Stimulated activated naive CD8-positive, alpha-beta T cell treated with anti-CD3 and anti-CD28 coated beads, Interleukin-15, amount 100 ng/mL, for 72 hours (primary cell): ENCODE data around the gene DNAI4.
"Not testable (repeated sequence)": the region's sequence is repeated elsewhere in the genome, so short reads cannot be mapped to it uniquely, and the experiment has no call there.

Source experiments
- ATAC-seq: fragments of 150-1000 bp; cut with Tn5 transposase; 2 replicates; pipeline ENCODE4 v1.10.0; 2021; ENCODE audit warnings: mild to moderate bottlenecking, moderate library complexity
- DNase-seq, 2 donors: peaks; one replicate each; pipeline ENCODE4 v3.0.0; 2021 to 2022
- H3K27ac Mint-ChIP-seq, 2 donors: one replicate each; pipeline ENCODE4 v1.8.0; 2022; ENCODE audit warnings: mild to moderate bottlenecking in 2 of 2, mixed read lengths in 2 of 2, moderate library complexity in 2 of 2
- H3K27me3 Mint-ChIP-seq: one replicate; pipeline ENCODE4 v1.8.0; 2022; ENCODE audit warnings: mixed read lengths
- H3K4me1 Mint-ChIP-seq: one replicate; pipeline ENCODE4 v1.8.0; 2022; ENCODE audit warnings: mild to moderate bottlenecking, mixed read lengths
- H3K4me3 Mint-ChIP-seq, 2 donors: one replicate each; pipeline ENCODE4 v1.8.0; 2022; ENCODE audit warnings: mild to moderate bottlenecking in 2 of 2, mixed read lengths in 2 of 2, moderate library complexity in 1 of 2
- H3K9me3 Mint-ChIP-seq, 2 donors: one replicate each; pipeline ENCODE4 v1.8.0; 2022; ENCODE audit warnings: mixed read lengths in 2 of 2

Gene DNAI4

GRCh38 chr1:66890621-66891020 lies 34.0 kb downstream of the DNAI4 start:
- H3K4me3 Mint-ChIP-seq, result no peak overlapping the region
- peak overlapping the region in 1 of 2 donors; percentile 54 for H3K27ac Mint-ChIP-seq
- no peaks in the 10 kb centered on the region for H3K9me3 Mint-ChIP-seq
- H3K27me3 Mint-ChIP-seq, result peaks cover 10% of the 10 kb centered on the region
- no peaks in the 10 kb centered on the region for H3K4me1 Mint-ChIP-seq
- no peak for DNase-seq
- no peak for ATAC-seq

GRCh38 chr1:66889030-66889429 lies 35.6 kb downstream of the DNAI4 start:
- ATAC-seq (no peak), DNase-seq (no peak)
- H3K27ac Mint-ChIP-seq, result no peak overlapping the region
- H3K4me3 Mint-ChIP-seq, result no peak overlapping the region
- H3K27me3 Mint-ChIP-seq, result peaks cover 10% of the 10 kb centered on the region
- H3K4me1 Mint-ChIP-seq, result no peaks in the 10 kb centered on the region
- H3K9me3 Mint-ChIP-seq, result no peaks in the 10 kb centered on the region

- Mint-ChIP-seq H3K27me3 (no peaks in the 10 kb centered on the region), H3K4me1 (no peaks in the 10 kb centered on the region), H3K27ac (no peak overlapping the region), H3K9me3 (peaks cover 17 to 32% of the 10 kb centered on the region in 2 donors), H3K4me3 (no peak overlapping the region)
- DNase-seq (no peak), ATAC-seq (no peak)
Observed at GRCh38 chr1:66876664-66877063, 48.0 kb downstream of the DNAI4 start.

- H3K27me3 Mint-ChIP-seq, result no peaks in the 10 kb centered on the region
- peaks cover 0 to 6% of the 10 kb centered on the region in 2 donors for H3K9me3 Mint-ChIP-seq
- no peak for DNase-seq
- H3K4me3 Mint-ChIP-seq, result no peak overlapping the region
- no peaks in the 10 kb centered on the region for H3K4me1 Mint-ChIP-seq
- no peak overlapping the region for H3K27ac Mint-ChIP-seq
- ATAC-seq, result no peak
Observed at GRCh38 chr1:66873111-66873510, 51.5 kb downstream of the DNAI4 start.

- not testable (repeated sequence) for H3K27me3 Mint-ChIP-seq, H3K9me3 Mint-ChIP-seq, H3K4me3 Mint-ChIP-seq, H3K4me1 Mint-ChIP-seq, ATAC-seq, DNase-seq, H3K27ac Mint-ChIP-seq
Observed at GRCh38 chr1:66872024-66872423, 52.6 kb downstream of the DNAI4 start.

GRCh38 chr1:66867501-66867900 lies 57.2 kb downstream of the DNAI4 start:
- ATAC-seq, result no peak

GRCh38 chr1:66860529-66860928 lies 64.1 kb downstream of the DNAI4 start:
- Mint-ChIP-seq H3K4me3 (no peak overlapping the region), H3K27ac (no peak overlapping the region), H3K9me3 (no peaks in the 10 kb centered on the region), H3K4me1 (no peaks in the 10 kb centered on the region), H3K27me3 (no peaks in the 10 kb centered on the region)
- DNase-seq (no peak), ATAC-seq (no peak)

More at GRCh38 chr1:66867501-66867900, 57.2 kb downstream of the DNAI4 start:
- Mint-ChIP-seq H3K27ac (peak overlapping the region in 1 of 2 donors; percentile 75), H3K4me1 (no peaks in the 10 kb centered on the region), H3K4me3 (no peak overlapping the region), H3K9me3 (no peaks in the 10 kb centered on the region), H3K27me3 (no peaks in the 10 kb centered on the region)
- DNase-seq, result no peak

- ATAC-seq, result no peak
- DNase-seq, result no peak
- Mint-ChIP-seq H3K4me1 (no peaks in the 10 kb centered on the region), H3K4me3 (no peak overlapping the region), H3K27ac (no peak overlapping the region), H3K27me3 (no peaks in the 10 kb centered on the region), H3K9me3 (peaks cover 4 to 11% of the 10 kb centered on the region in 2 donors)
Observed at GRCh38 chr1:66853379-66853778, 71.3 kb downstream of the DNAI4 start.

- DNase-seq (no peak), ATAC-seq (no peak)
- Mint-ChIP-seq H3K4me1 (no peaks in the 10 kb centered on the region), H3K9me3 (peaks cover 4 to 11% of the 10 kb centered on the region in 2 donors), H3K27me3 (no peaks in the 10 kb centered on the region), H3K4me3 (no peak overlapping the region), H3K27ac (no peak overlapping the region)
Observed at GRCh38 chr1:66852870-66853269, 71.8 kb downstream of the DNAI4 start.

- no peak overlapping the region for H3K27ac Mint-ChIP-seq
- no peaks in the 10 kb centered on the region for H3K4me1 Mint-ChIP-seq
- H3K9me3 Mint-ChIP-seq, result peaks cover 4 to 11% of the 10 kb centered on the region in 2 donors
- DNase-seq (no peak), ATAC-seq (no peak)
- H3K4me3 Mint-ChIP-seq, result no peak overlapping the region
- no peaks in the 10 kb centered on the region for H3K27me3 Mint-ChIP-seq
Observed at GRCh38 chr1:66850989-66851388, 73.7 kb downstream of the DNAI4 start.

GRCh38 chr1:66848193-66848592 lies 76.5 kb downstream of the DNAI4 start:
- no peak for DNase-seq
- no peak overlapping the region for H3K27ac Mint-ChIP-seq
- ATAC-seq, result no peak
- no peak overlapping the region for H3K4me3 Mint-ChIP-seq
- H3K27me3 Mint-ChIP-seq, result no peaks in the 10 kb centered on the region
- H3K9me3 Mint-ChIP-seq, result peaks cover 4 to 11% of the 10 kb centered on the region in 2 donors
- no peaks in the 10 kb centered on the region for H3K4me1 Mint-ChIP-seq

GRCh38 chr1:66840929-66841328 lies 83.7 kb downstream of the DNAI4 start:
- DNase-seq (no peak), ATAC-seq (no peak)
- H3K4me1 Mint-ChIP-seq, result peaks cover 10% of the 10 kb centered on the region
- H3K4me3 Mint-ChIP-seq, result no peak overlapping the region
- peak overlapping the region; percentile 68 to 94 for H3K27ac Mint-ChIP-seq
- H3K27me3 Mint-ChIP-seq, result no peaks in the 10 kb centered on the region
- H3K9me3 Mint-ChIP-seq, result peaks cover 0 to 10% of the 10 kb centered on the region in 2 donors

GRCh38 chr1:66834926-66835325 lies 89.7 kb downstream of the DNAI4 start:
- DNase-seq (no peak), ATAC-seq (no peak)
- no peak overlapping the region for H3K27ac Mint-ChIP-seq
- H3K4me1 Mint-ChIP-seq, result no peaks in the 10 kb centered on the region
- no peak overlapping the region for H3K4me3 Mint-ChIP-seq
- no peaks in the 10 kb centered on the region for H3K27me3 Mint-ChIP-seq
- H3K9me3 Mint-ChIP-seq, result no peaks in the 10 kb centered on the region

- Mint-ChIP-seq H3K4me3 (no peak overlapping the region), H3K27me3 (no peaks in the 10 kb centered on the region), H3K4me1 (no peaks in the 10 kb centered on the region), H3K27ac (no peak overlapping the region), H3K9me3 (no peaks in the 10 kb centered on the region)
- ATAC-seq (no peak), DNase-seq (no peak)
Observed at GRCh38 chr1:66833112-66833511, 91.5 kb downstream of the DNAI4 start.

- H3K27me3 Mint-ChIP-seq, result no peaks in the 10 kb centered on the region
Observed at GRCh38 chr1:66831529-66832239, 93.0 kb downstream of the DNAI4 start.

GRCh38 chr1:66824771-66825170 lies 99.9 kb downstream of the DNAI4 start:
- DNase-seq (no peak), ATAC-seq (no peak)
- no peak overlapping the region for H3K4me3 Mint-ChIP-seq
- H3K27ac Mint-ChIP-seq, result no peak overlapping the region
- H3K27me3 Mint-ChIP-seq, result no peaks in the 10 kb centered on the region
- H3K9me3 Mint-ChIP-seq, result no peaks in the 10 kb centered on the region
- no peaks in the 10 kb centered on the region for H3K4me1 Mint-ChIP-seq

More at GRCh38 chr1:66831529-66832239, 93.0 kb downstream of the DNAI4 start:
- H3K4me1 Mint-ChIP-seq, result no peaks in the 10 kb centered on the region
- DNase-seq (no peak), ATAC-seq (no peak)
- peak overlapping the region in 1 of 2 donors; percentile 29 for H3K27ac Mint-ChIP-seq
- no peak overlapping the region for H3K4me3 Mint-ChIP-seq
- H3K9me3 Mint-ChIP-seq, result no peaks in the 10 kb centered on the region
